ENCODE results near the gene TMEM129. TPM values are rescaled to one million over a fixed set of nuclear protein-coding genes. Genes with fewer than 3 reads are reported as not detected.
"Not testable (repeated sequence)": the region's sequence is repeated elsewhere in the genome, so short reads cannot be mapped to it uniquely, and the experiment has no call there.

The TMEM129 gene
- total and polyA plus RNA-seq, 2 donors = 15.1 to 23.2 TPM

- no peak for DNase-seq (ENCODE audit: low read depth in 6 of 9, low spot score in 9 of 9)
- Histone ChIP-seq H3K27me3 (ENCODE audit: control insufficient read depth in 2 of 2, insufficient read depth in 1 of 2, low read length in 1 of 2) (peaks cover 0 to 2% of the 10 kb centered on the region in 2 donors), H3K4me1 (ENCODE audit: control insufficient read depth in 2 of 2, insufficient read depth in 2 of 2, low read length in 2 of 2) (no peaks in the 10 kb centered on the region)
Measured at GRCh38 chr4:1673671-1674070, 47.5 kb downstream of the TMEM129 start.

GRCh38 chr4:1671011-1671410 lies 50.1 kb downstream of the TMEM129 start:
- not testable (repeated sequence) for H3K4me1 ChIP-seq (ENCODE audit: control insufficient read depth in 2 of 2, insufficient read depth in 2 of 2, low read length in 2 of 2); H3K36me3 ChIP-seq (ENCODE audit: control insufficient read depth in 2 of 2, insufficient read depth in 2 of 2, low read length in 1 of 2); H3K9me3 ChIP-seq (ENCODE audit: control insufficient read depth in 2 of 2, insufficient read depth in 1 of 2, low read length in 1 of 2); H3K4me3 ChIP-seq (ENCODE audit: low read length in 2 of 2); H3K27me3 ChIP-seq (ENCODE audit: control insufficient read depth in 2 of 2, insufficient read depth in 1 of 2, low read length in 1 of 2); DNase-seq (ENCODE audit: low read depth in 6 of 9, low spot score in 9 of 9); H3K27ac ChIP-seq (ENCODE audit: low read depth in 1 of 2, low read length in 1 of 2)
- WGBS = 93% methylated on average over 20 of the region's 20 CpGs

More at GRCh38 chr4:1673671-1674070, 47.5 kb downstream of the TMEM129 start:
- Histone ChIP-seq H3K9me3 (ENCODE audit: control insufficient read depth in 2 of 2, insufficient read depth in 1 of 2, low read length in 1 of 2) (no peaks in the 10 kb centered on the region), H3K27ac (ENCODE audit: low read depth in 1 of 2, low read length in 1 of 2) (no peak overlapping the region), H3K4me3 (ENCODE audit: low read length in 2 of 2) (no peak overlapping the region), H3K36me3 (ENCODE audit: control insufficient read depth in 2 of 2, insufficient read depth in 2 of 2, low read length in 1 of 2) (no peaks in the 10 kb centered on the region)
- WGBS = 96% methylated on average over 20 of the region's 20 CpGs

GRCh38 chr4:1670279-1670678 lies 50.8 kb downstream of the TMEM129 start:
- Histone ChIP-seq H3K9me3 (ENCODE audit: control insufficient read depth in 2 of 2, insufficient read depth in 1 of 2, low read length in 1 of 2) (peaks cover 0 to 4% of the 10 kb centered on the region in 2 donors), H3K4me1 (ENCODE audit: control insufficient read depth in 2 of 2, insufficient read depth in 2 of 2, low read length in 2 of 2) (no peaks in the 10 kb centered on the region), H3K27ac (ENCODE audit: low read depth in 1 of 2, low read length in 1 of 2) (no peak overlapping the region), H3K27me3 (ENCODE audit: control insufficient read depth in 2 of 2, insufficient read depth in 1 of 2, low read length in 1 of 2) (no peaks in the 10 kb centered on the region), H3K36me3 (ENCODE audit: control insufficient read depth in 2 of 2, insufficient read depth in 2 of 2, low read length in 1 of 2) (no peaks in the 10 kb centered on the region), H3K4me3 (ENCODE audit: low read length in 2 of 2) (no peak overlapping the region)
- WGBS = 97% methylated on average over 11 of the region's 11 CpGs
- DNase-seq (ENCODE audit: low read depth in 6 of 9, low spot score in 9 of 9) = no peak

GRCh38 chr4:1669850-1670249 lies 51.3 kb downstream of the TMEM129 start:
- Histone ChIP-seq H3K27me3 (ENCODE audit: control insufficient read depth in 2 of 2, insufficient read depth in 1 of 2, low read length in 1 of 2) (no peaks in the 10 kb centered on the region), H3K27ac (ENCODE audit: low read depth in 1 of 2, low read length in 1 of 2) (no peak overlapping the region), H3K4me3 (ENCODE audit: low read length in 2 of 2) (no peak overlapping the region), H3K36me3 (ENCODE audit: control insufficient read depth in 2 of 2, insufficient read depth in 2 of 2, low read length in 1 of 2) (no peaks in the 10 kb centered on the region), H3K4me1 (ENCODE audit: control insufficient read depth in 2 of 2, insufficient read depth in 2 of 2, low read length in 2 of 2) (no peaks in the 10 kb centered on the region), H3K9me3 (ENCODE audit: control insufficient read depth in 2 of 2, insufficient read depth in 1 of 2, low read length in 1 of 2) (peaks cover 0 to 4% of the 10 kb centered on the region in 2 donors)
- DNase-seq (ENCODE audit: low read depth in 6 of 9, low spot score in 9 of 9) = no peak
- WGBS = 96% methylated on average over 21 of the region's 21 CpGs

- H3K36me3 ChIP-seq (ENCODE audit: control insufficient read depth in 2 of 2, insufficient read depth in 2 of 2, low read length in 1 of 2) = no peaks in the 10 kb centered on the region
- WGBS = 94% methylated on average over 12 of the region's 12 CpGs
Measured at GRCh38 chr4:1669270-1669669, 51.9 kb downstream of the TMEM129 start.

GRCh38 chr4:1668488-1668840 lies 52.7 kb downstream of the TMEM129 start:
- no peak overlapping the region for H3K27ac ChIP-seq (ENCODE audit: low read depth in 1 of 2, low read length in 1 of 2)
- no peaks in the 10 kb centered on the region for H3K27me3 ChIP-seq (ENCODE audit: control insufficient read depth in 2 of 2, insufficient read depth in 1 of 2, low read length in 1 of 2)
- DNase-seq (ENCODE audit: low read depth in 6 of 9, low spot score in 9 of 9) = no peak
- no peaks in the 10 kb centered on the region for H3K36me3 ChIP-seq (ENCODE audit: control insufficient read depth in 2 of 2, insufficient read depth in 2 of 2, low read length in 1 of 2)
- H3K9me3 ChIP-seq (ENCODE audit: control insufficient read depth in 2 of 2, insufficient read depth in 1 of 2, low read length in 1 of 2) = peaks cover 0 to 4% of the 10 kb centered on the region in 2 donors
- H3K4me3 ChIP-seq (ENCODE audit: low read length in 2 of 2) = no peak overlapping the region
- no peaks in the 10 kb centered on the region for H3K4me1 ChIP-seq (ENCODE audit: control insufficient read depth in 2 of 2, insufficient read depth in 2 of 2, low read length in 2 of 2)
- 97% methylated on average over 8 of the region's 8 CpGs for WGBS

More at GRCh38 chr4:1669270-1669669, 51.9 kb downstream of the TMEM129 start:
- no peak for DNase-seq (ENCODE audit: low read depth in 6 of 9, low spot score in 9 of 9)
- Histone ChIP-seq H3K9me3 (ENCODE audit: control insufficient read depth in 2 of 2, insufficient read depth in 1 of 2, low read length in 1 of 2) (peaks cover 0 to 4% of the 10 kb centered on the region in 2 donors), H3K4me1 (ENCODE audit: control insufficient read depth in 2 of 2, insufficient read depth in 2 of 2, low read length in 2 of 2) (no peaks in the 10 kb centered on the region), H3K4me3 (ENCODE audit: low read length in 2 of 2) (no peak overlapping the region), H3K27me3 (ENCODE audit: control insufficient read depth in 2 of 2, insufficient read depth in 1 of 2, low read length in 1 of 2) (no peaks in the 10 kb centered on the region), H3K27ac (ENCODE audit: low read depth in 1 of 2, low read length in 1 of 2) (no peak overlapping the region)

GRCh38 chr4:1667273-1667672 lies 53.9 kb downstream of the TMEM129 start:
- H3K36me3 ChIP-seq (ENCODE audit: control insufficient read depth in 2 of 2, insufficient read depth in 2 of 2, low read length in 1 of 2) = no peaks in the 10 kb centered on the region
- H3K27ac ChIP-seq (ENCODE audit: low read depth in 1 of 2, low read length in 1 of 2) = no peak overlapping the region
- no peak overlapping the region for H3K4me3 ChIP-seq (ENCODE audit: low read length in 2 of 2)
- no peaks in the 10 kb centered on the region for H3K4me1 ChIP-seq (ENCODE audit: control insufficient read depth in 2 of 2, insufficient read depth in 2 of 2, low read length in 2 of 2)
- no peaks in the 10 kb centered on the region for H3K27me3 ChIP-seq (ENCODE audit: control insufficient read depth in 2 of 2, insufficient read depth in 1 of 2, low read length in 1 of 2)
- WGBS = 98% methylated on average over 15 of the region's 15 CpGs
- peaks cover 0 to 4% of the 10 kb centered on the region in 2 donors for H3K9me3 ChIP-seq (ENCODE audit: control insufficient read depth in 2 of 2, insufficient read depth in 1 of 2, low read length in 1 of 2)
- no peak for DNase-seq (ENCODE audit: low read depth in 6 of 9, low spot score in 9 of 9)

- Histone ChIP-seq H3K27ac (ENCODE audit: low read depth in 1 of 2, low read length in 1 of 2) (no peak overlapping the region), H3K4me3 (ENCODE audit: low read length in 2 of 2) (no peak overlapping the region), H3K27me3 (ENCODE audit: control insufficient read depth in 2 of 2, insufficient read depth in 1 of 2, low read length in 1 of 2) (no peaks in the 10 kb centered on the region), H3K9me3 (ENCODE audit: control insufficient read depth in 2 of 2, insufficient read depth in 1 of 2, low read length in 1 of 2) (peaks cover 0 to 4% of the 10 kb centered on the region in 2 donors), H3K36me3 (ENCODE audit: control insufficient read depth in 2 of 2, insufficient read depth in 2 of 2, low read length in 1 of 2) (no peaks in the 10 kb centered on the region), H3K4me1 (ENCODE audit: control insufficient read depth in 2 of 2, insufficient read depth in 2 of 2, low read length in 2 of 2) (no peaks in the 10 kb centered on the region)
- 89% methylated on average over 12 of the region's 12 CpGs for WGBS
- DNase-seq (ENCODE audit: low read depth in 6 of 9, low spot score in 9 of 9) = no peak
Measured at GRCh38 chr4:1666391-1666790, 54.7 kb downstream of the TMEM129 start.
